Sigmoid colon (tissue), 7 donors: ENCODE measurements around the gene RPS16. TPM values are rescaled to one million over a fixed set of nuclear protein-coding genes. Genes with fewer than 3 reads are reported as not detected.

Experiments
- DNase-seq: peaks from one replicate; pipeline ENCODE4 v3.0.0-alpha.2; 2019
- H3K27ac ChIP-seq, 4 donors: fragments of 200-600 bp; sonication (generic); one replicate each; pipeline ENCODE4 v1.5.1; 2016 to 2019; ENCODE audit warnings: mild to moderate bottlenecking in 1 of 4
- H3K27me3 ChIP-seq, 3 donors: fragments of 200-600 bp; sonication (generic); one replicate each; pipeline ENCODE4 v1.5.1; 2019; ENCODE audit warnings: mild to moderate bottlenecking in 1 of 3
- H3K36me3 ChIP-seq, 4 donors: fragments of 200-600 bp; sonication (generic); one replicate each; pipeline ENCODE4 v1.5.1; 2016 to 2019
- H3K4me1 ChIP-seq, 4 donors: fragments of 200-600 bp; sonication (generic); one replicate each; pipeline ENCODE4 v1.5.1; 2017 to 2019
- H3K4me3 ChIP-seq, 4 donors: fragments of 200-600 bp; sonication (generic); one replicate each; pipeline ENCODE4 v1.5.1; 2017 to 2019; ENCODE audit warnings: mild to moderate bottlenecking in 2 of 4, moderate library complexity in 1 of 4
- H3K9me3 ChIP-seq, 4 donors: fragments of 200-600 bp in 3 of 4; sonication (generic) in 3 of 4; one replicate each; pipeline versions ENCODE4 v1.5.1 to v1.6.1; 2013 to 2019
- EP300 ChIP-seq, 4 donors: sonication (generic); formaldehyde crosslinking; IDR thresholded peaks; one replicate each; pipeline ENCODE4 v1.6.1; 2017; ENCODE audit warnings: antibody characterized with exemption in 4 of 4
- POLR2A ChIP-seq, 2 donors: fragments of 450-650 bp; IDR thresholded peaks; one replicate each; pipeline ENCODE4 v1.6.1; 2016; ENCODE audit warnings: antibody characterized with exemption in 2 of 2, mild to moderate bottlenecking in 2 of 2, moderate library complexity in 2 of 2
- POLR2AphosphoS5 ChIP-seq, 4 donors: sonication (generic); formaldehyde crosslinking; IDR thresholded peaks; one replicate each; pipeline ENCODE4 v1.6.1; 2017; ENCODE audit warnings: antibody characterized with exemption in 4 of 4
- WGBS, 2 donors: extraction: QIAGEN DNeasy Blood & Tissue Kit; methylation state at CpG; one replicate each; pipeline ENCODE4 v1.1.7; 2013; 5-methylcytosine and 5-hydroxymethylcytosine counted together
- intact Hi-C: fragments of 100-400 bp; cut with DNase I; formaldehyde crosslinking; loops from one replicate; pipeline ENCODE4 v1.15.1; 2023
- polyA plus RNA-seq, 3 donors: library from polyadenylated mRNA; stranded (reverse); fragments of 200-250 nt; gene quantifications; one replicate each; pipeline ENCODE4 v1.2.3, GENCODE V29; 2013
- total RNA-seq, 4 donors: library from RNA; depleted of rRNA; stranded (reverse); fragments of >200 nt; gene quantifications; one replicate each; pipeline ENCODE4 v1.1.0, GENCODE V29; 2016
- TF ChIP-seq, protein P1 (sequence below), 4 experiments: fragments of 450-650 bp in 3 of 4; fragments of 200-600 bp in 1 of 4; IDR thresholded peaks; one replicate each; pipeline ENCODE4 v1.5.1; 2016 to 2019; ENCODE audit warnings: antibody characterized with exemption in 4 of 4, mild to moderate bottlenecking in 3 of 4, moderate library complexity in 2 of 4
- donor health status: healthy with polysubstance abuse.
- donor health status: Bipolar disorder and iron deficiency.
- donor health status: healthy.

Gene RPS16
- total and polyA plus RNA-seq, 7 donors = 1,648 to 4,564 (median 2,918) TPM

- intact Hi-C loops = loop anchor here (1.0 to 5.0 kb wide), 5 partner anchors 9 to 103 kb away; partner anchors contain the start of genes MED29, PAF1, SAMD4B and TIMM50
- DNase-seq = peak; percentile 99
- Histone ChIP-seq H3K27ac (peak within 1 kb of the TSS; percentile 91 to 95 (median 94)), H3K36me3 (peaks cover 0 to 5% (median 0%) of the 10 kb centered on the region in 4 donors), H3K4me3 (peak within 1 kb of the TSS; percentile 60 to 96 (median 95)), H3K9me3 (no peaks in the 10 kb centered on the region), H3K27me3 (no peaks in the 10 kb centered on the region), H3K4me1 (peaks cover 0 to 41% (median 37%) of the 10 kb centered on the region in 4 donors)
- TF ChIP-seq POLR2A (IDR thresholded peaks at IDR 0.05) (peak; percentile 95 to 96), POLR2AphosphoS5 (IDR thresholded peaks at IDR 0.05) (peak; percentile 98 to 99 (median 99)), EP300 (IDR thresholded peaks at IDR 0.05) (peak in 2 of 4 donors; percentile 14 to 17)
- TF ChIP-seq, protein P1, sequence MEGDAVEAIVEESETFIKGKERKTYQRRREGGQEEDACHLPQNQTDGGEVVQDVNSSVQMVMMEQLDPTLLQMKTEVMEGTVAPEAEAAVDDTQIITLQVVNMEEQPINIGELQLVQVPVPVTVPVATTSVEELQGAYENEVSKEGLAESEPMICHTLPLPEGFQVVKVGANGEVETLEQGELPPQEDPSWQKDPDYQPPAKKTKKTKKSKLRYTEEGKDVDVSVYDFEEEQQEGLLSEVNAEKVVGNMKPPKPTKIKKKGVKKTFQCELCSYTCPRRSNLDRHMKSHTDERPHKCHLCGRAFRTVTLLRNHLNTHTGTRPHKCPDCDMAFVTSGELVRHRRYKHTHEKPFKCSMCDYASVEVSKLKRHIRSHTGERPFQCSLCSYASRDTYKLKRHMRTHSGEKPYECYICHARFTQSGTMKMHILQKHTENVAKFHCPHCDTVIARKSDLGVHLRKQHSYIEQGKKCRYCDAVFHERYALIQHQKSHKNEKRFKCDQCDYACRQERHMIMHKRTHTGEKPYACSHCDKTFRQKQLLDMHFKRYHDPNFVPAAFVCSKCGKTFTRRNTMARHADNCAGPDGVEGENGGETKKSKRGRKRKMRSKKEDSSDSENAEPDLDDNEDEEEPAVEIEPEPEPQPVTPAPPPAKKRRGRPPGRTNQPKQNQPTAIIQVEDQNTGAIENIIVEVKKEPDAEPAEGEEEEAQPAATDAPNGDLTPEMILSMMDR (IDR thresholded peaks at IDR 0.05) = no peak
- 0% methylated on average over 68 of the region's 68 CpGs for WGBS, 2 donors
Measured at GRCh38 chr19:39445196-39446111, 9.7 kb upstream of the RPS16 start, which contains the start of gene SUPT5H. Gene SUPT5H (plus strand): TSS chr19:39445582. CDS start chr19:39445891, 309 bp downstream.

- H3K27me3 ChIP-seq = no peaks in the 10 kb centered on the region
- DNase-seq = no peak
- H3K4me1 ChIP-seq = peaks cover 0 to 46% (median 37%) of the 10 kb centered on the region in 4 donors
- WGBS, 2 donors = 2 to 5% methylated on average over 17 of the region's 17 CpGs
- TF ChIP-seq POLR2A (IDR thresholded peaks at IDR 0.05) (no peak), EP300 (IDR thresholded peaks at IDR 0.05) (no peak), POLR2AphosphoS5 (IDR thresholded peaks at IDR 0.05) (no peak)
- TF ChIP-seq, protein P1 (IDR thresholded peaks at IDR 0.05) = no peak
- intact Hi-C loops = loop anchor here (1.0 to 5.0 kb wide), 5 partner anchors 8 to 102 kb away; partner anchors contain the start of genes MED29, PAF1, SAMD4B and TIMM50
- H3K36me3 ChIP-seq = peaks cover 0 to 5% (median 0%) of the 10 kb centered on the region in 4 donors
- H3K4me3 ChIP-seq = peak overlapping the region; percentile 60 to 96 (median 95)
- H3K9me3 ChIP-seq = no peaks in the 10 kb centered on the region
- H3K27ac ChIP-seq = peak overlapping the region; percentile 91 to 95 (median 94)
Measured at GRCh38 chr19:39444598-39445195, 8.9 kb upstream of the RPS16 start.

DNA sequence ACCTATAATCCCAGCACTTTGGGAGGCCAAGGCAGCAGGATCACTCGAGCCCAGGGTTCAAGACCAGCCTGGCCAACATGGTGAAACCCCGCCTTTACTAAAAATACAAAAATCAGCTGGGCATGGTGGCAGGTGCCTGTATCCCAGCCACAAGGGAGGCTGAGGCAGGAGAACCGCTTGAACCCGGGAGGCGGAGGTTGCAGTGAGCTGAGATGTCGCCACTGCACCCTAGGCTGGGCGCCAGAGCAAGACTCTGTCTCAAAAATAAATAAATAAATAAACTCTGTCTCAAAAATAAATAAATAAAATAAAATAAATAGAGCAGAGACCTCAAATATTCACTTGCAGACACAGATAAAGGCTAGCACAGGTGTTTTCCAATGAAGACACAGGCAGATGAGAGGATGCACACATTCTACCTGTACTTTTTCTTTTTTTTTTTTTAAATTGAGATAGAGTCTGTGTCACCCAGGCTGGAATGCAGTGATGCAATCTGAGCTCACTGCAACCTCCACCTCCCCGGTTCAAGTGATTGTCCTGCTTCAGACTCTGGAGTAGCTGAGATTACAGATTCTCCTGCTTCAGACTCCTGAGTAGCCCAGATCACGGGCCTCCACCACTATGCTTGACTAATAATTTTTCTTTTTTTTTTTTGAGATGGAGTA lies 2.7 kb upstream of the RPS16 start:
- WGBS, 2 donors = 85 to 87% methylated on average over 9 of the region's 9 CpGs
- intact Hi-C loops = loop anchor here (10.0 kb wide), 1 partner anchor 314 kb away; the partner anchor contains the start of gene PAK4
- peaks cover 0 to 36% (median 28%) of the 10 kb centered on the region in 4 donors for H3K4me1 ChIP-seq

GRCh38 chr19:39436350-39436716 lies 584 bp upstream of the RPS16 start:
- H3K4me1 ChIP-seq = peaks cover 0 to 37% (median 29%) of the 10 kb centered on the region in 4 donors
- WGBS, 2 donors = 3 to 5% methylated on average over 2 of the region's 2 CpGs
- TF ChIP-seq POLR2A (IDR thresholded peaks at IDR 0.05) (no peak), POLR2AphosphoS5 (IDR thresholded peaks at IDR 0.05) (no peak), EP300 (IDR thresholded peaks at IDR 0.05) (no peak)
- TF ChIP-seq, protein P1 (IDR thresholded peaks at IDR 0.05) = no peak
- no peaks in the 10 kb centered on the region for H3K9me3 ChIP-seq
- peaks cover 17 to 32% (median 29%) of the 10 kb centered on the region in 4 donors for H3K36me3 ChIP-seq
- intact Hi-C loops = loop anchor here (1.0 to 10.0 kb wide), 2 partner anchors 9 to 312 kb away; partner anchors contain the start of genes PAK4 and SUPT5H
- DNase-seq = no peak
- peak overlapping the region; percentile 89 to 95 (median 91) for H3K27ac ChIP-seq
- H3K27me3 ChIP-seq = peaks cover 0 to 3% (median 0%) of the 10 kb centered on the region in 3 donors
- H3K4me3 ChIP-seq = peak overlapping the region; percentile 31 to 99 (median 94)

More for the DNA sequence above, 2.7 kb upstream of the RPS16 start:
- Histone ChIP-seq H3K27me3 (peaks cover 0 to 3% (median 0%) of the 10 kb centered on the region in 3 donors), H3K4me3 (no peak overlapping the region), H3K27ac (no peak overlapping the region), H3K9me3 (no peaks in the 10 kb centered on the region), H3K36me3 (peaks cover 7 to 16% (median 14%) of the 10 kb centered on the region in 4 donors)
- no peak for DNase-seq
- TF ChIP-seq, protein P1 (IDR thresholded peaks at IDR 0.05) = no peak
- TF ChIP-seq EP300 (IDR thresholded peaks at IDR 0.05) = no peak
- no peak for TF ChIP-seq POLR2A (IDR thresholded peaks at IDR 0.05)
